NB4 (cell line): ENCODE measurements around the gene UGT1A7.
"Not testable (repeated sequence)": the region's sequence is repeated elsewhere in the genome, so short reads cannot be mapped to it uniquely, and the experiment has no call there.

Experiments
- DNase-seq: peaks from one replicate; pipeline ENCODE4 v3.0.0; 2010; ENCODE audit warnings: low read depth
- H3K4me3 ChIP-seq: one replicate; pipeline ENCODE4 v1.5.1; 2011; ENCODE audit warnings: mild to moderate bottlenecking, low read depth, low read length, moderate library complexity
- MYC ChIP-seq: IDR thresholded peaks from 2 replicates; pipeline ENCODE4 v1.6.1; 2011; ENCODE audit warnings: low read depth, low read length
- POLR2A ChIP-seq: IDR thresholded peaks from 2 replicates; pipeline ENCODE4 v1.6.1; 2011; ENCODE audit warnings: mild to moderate bottlenecking; ENCODE audit not compliant: insufficient read length; ENCODE audit errors: extremely low read depth
- TF ChIP-seq, protein P1 (sequence below): IDR thresholded peaks from 2 replicates; pipeline ENCODE4 v1.6.1; 2011; ENCODE audit warnings: low read depth, low read length
- TF ChIP-seq, protein P2 (sequence below): IDR thresholded peaks from one replicate; pipeline ENCODE4 v1.5.1; 2012; ENCODE audit warnings: low read depth, low read length

The UGT1A7 gene

DNA sequence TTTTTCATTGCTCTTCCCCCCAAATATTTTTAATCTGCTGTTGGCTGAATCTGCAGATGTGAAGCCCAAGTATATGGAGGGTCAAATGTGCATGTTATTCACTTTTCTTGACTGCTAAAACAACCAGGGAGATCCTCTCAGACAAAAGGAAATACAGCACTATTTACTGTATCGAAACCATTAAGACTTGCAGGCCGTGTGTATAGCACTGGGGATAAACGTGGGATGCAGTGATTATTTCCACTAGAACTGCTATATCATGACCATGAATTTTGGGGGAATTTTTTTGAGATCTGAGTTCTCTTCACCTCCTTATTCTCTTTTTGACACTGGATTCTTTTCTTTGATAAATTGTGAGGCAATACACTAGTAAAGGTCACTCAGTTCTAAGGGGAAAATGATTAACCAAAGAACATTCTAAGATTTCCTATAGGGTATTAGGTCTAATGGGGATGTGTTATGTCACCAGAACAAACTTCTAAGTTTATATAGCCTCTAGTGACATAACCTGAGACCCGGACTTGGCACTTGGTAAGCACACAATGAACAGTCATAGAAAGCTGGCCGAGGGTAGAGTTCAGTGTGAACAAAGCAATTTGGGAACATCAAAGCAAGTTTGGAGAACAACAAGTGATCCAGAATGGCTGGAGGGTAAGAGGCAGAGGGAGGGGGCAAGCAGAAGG, 63.5 kb downstream of the UGT1A7 start:
- no peak for DNase-seq
- TF ChIP-seq MYC = no peak
- TF ChIP-seq, protein P1, sequence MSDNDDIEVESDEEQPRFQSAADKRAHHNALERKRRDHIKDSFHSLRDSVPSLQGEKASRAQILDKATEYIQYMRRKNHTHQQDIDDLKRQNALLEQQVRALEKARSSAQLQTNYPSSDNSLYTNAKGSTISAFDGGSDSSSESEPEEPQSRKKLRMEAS = no peak
- TF ChIP-seq, protein P2, sequence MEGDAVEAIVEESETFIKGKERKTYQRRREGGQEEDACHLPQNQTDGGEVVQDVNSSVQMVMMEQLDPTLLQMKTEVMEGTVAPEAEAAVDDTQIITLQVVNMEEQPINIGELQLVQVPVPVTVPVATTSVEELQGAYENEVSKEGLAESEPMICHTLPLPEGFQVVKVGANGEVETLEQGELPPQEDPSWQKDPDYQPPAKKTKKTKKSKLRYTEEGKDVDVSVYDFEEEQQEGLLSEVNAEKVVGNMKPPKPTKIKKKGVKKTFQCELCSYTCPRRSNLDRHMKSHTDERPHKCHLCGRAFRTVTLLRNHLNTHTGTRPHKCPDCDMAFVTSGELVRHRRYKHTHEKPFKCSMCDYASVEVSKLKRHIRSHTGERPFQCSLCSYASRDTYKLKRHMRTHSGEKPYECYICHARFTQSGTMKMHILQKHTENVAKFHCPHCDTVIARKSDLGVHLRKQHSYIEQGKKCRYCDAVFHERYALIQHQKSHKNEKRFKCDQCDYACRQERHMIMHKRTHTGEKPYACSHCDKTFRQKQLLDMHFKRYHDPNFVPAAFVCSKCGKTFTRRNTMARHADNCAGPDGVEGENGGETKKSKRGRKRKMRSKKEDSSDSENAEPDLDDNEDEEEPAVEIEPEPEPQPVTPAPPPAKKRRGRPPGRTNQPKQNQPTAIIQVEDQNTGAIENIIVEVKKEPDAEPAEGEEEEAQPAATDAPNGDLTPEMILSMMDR = no peak
- no peak for TF ChIP-seq POLR2A
- H3K4me3 ChIP-seq = no peak overlapping the region

DNA sequence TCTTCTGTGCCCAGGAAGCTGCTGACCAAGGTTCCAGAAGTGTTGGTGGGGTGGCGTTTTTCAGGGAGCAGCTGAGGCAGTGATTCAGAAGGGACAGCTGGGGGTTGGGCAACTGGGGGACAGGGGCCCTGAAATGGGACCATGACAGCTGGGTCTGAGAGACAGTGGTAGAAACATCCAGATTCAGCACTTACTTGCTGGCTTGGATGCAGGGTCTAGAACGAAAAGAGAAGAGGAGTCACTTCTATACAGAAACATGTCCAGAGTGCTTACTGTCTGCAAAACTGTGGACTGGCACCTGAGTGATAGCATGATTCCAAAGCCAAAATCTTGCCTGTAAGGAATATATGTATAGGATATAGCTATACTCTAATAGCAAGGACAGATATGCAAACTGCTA, 64.1 kb downstream of the UGT1A7 start:
- H3K4me3 ChIP-seq, DNase-seq: not testable (repeated sequence)

DNA sequence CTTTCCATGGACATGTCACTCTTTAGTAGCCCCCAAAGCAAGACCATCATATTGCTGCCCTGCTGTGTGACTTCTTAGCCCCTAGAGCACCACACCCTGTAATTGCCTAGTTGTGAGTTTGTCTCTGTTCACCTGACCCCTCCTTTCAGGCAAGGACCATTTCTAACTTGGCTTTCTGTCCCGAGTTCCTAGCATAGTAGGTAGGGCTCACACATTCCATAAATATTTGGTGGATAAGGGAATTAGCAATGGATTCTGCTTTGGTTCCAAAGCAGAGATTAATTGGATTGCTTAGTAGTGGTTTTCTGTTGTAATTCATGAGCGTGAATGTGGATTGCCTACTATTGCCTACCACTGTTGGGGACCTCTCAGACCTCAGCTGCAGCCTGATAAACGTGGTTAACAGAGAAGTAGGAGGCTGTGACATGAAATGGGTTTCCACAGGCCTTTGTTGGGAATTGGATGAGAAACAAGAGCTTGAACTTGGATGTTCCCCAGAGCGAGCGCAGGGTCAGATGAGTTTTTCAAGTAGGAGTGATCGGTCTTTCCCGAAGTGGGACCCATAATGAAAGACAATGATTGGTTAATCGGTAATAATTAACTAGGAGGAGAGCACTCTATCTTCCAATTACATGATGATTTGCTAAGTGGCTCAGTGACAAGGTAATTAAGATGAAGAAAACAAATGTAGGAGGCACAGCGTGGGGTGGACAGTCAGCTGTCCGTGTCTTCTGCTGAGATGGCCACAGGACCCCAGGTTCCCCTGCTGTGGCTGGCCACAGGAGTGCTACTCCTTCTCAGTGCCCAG, 65.0 kb downstream of the UGT1A7 start:
- no peak for DNase-seq
- TF ChIP-seq MYC (no peak), POLR2A (no peak)
- TF ChIP-seq, protein P1 = no peak
- TF ChIP-seq, protein P2 = no peak
- H3K4me3 ChIP-seq = no peak overlapping the region

DNA sequence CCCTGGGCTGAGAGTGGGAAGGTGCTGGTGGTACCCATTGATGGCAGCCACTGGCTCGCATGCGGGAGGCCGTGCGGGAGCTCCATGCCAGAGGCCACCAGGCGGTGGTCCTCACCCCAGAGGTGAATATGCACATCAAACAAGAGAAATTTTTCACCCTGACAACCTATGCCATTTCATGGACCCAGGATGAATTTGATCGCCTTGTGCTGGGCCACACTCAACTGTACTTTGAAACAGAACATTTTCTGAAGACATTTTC, 65.5 kb downstream of the UGT1A7 start:
- no peak overlapping the region for H3K4me3 ChIP-seq
- TF ChIP-seq MYC (no peak), POLR2A (no peak)
- TF ChIP-seq, protein P2 = no peak
- DNase-seq = no peak

DNA sequence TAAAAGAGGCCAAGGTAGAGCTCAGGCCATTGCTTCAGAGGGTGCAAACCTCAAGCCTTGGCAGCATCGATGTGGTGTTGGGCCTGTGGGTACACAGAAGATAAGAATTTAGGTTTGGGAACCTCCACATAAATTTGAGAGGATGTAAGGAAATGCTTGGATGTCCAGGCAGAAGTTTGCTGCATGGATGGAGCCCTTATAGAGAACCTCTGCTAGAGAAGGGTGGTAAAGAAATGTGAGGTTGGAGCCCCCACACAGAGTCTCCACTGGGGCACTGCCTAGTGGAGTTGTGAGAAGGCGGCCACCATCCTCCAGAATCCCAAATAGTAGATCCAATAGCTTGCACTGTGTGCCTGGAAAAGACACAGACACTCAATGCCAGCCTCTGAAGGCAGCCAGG, 69.0 kb downstream of the UGT1A7 start:
- DNase-seq, H3K4me3 ChIP-seq: not testable (repeated sequence)

DNA sequence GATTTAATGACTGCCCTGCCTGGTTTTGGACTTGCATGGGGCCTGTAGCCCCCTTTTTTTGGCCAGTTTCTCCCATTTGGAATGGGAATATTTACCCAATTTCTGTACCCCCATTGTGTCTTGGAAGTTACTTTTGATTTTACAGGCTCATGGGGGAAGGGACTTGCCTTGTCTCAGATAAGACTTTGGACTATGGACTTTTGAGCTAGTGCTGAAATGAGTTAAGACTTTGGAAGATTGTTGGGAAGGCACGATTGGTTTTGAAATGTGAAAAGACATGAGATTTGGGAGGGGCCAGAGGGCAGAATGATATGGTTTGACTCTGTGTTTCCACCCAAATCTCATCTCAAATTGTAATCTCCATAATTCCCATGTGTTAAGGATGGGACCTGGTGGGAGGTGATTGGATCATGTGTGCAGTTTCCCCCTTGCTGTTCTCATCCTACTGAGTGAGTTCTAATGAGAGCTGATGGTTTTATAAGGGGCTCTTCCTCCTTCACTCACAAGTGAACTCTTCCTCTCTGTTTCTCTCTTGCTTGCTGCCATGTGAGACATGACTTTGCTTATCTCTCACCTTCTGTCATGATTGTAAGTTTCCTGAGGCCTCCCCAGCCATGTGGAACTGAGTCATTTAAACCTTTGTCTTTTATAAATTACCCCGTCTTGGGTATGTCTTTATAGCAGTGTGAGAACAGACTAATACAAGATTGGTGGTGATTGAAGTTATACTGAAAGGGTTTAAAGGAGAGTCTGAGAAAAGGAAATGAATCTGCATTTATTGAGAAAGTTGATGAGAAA, 69.7 kb downstream of the UGT1A7 start:
- not testable (repeated sequence) for DNase-seq, H3K4me3 ChIP-seq

DNA sequence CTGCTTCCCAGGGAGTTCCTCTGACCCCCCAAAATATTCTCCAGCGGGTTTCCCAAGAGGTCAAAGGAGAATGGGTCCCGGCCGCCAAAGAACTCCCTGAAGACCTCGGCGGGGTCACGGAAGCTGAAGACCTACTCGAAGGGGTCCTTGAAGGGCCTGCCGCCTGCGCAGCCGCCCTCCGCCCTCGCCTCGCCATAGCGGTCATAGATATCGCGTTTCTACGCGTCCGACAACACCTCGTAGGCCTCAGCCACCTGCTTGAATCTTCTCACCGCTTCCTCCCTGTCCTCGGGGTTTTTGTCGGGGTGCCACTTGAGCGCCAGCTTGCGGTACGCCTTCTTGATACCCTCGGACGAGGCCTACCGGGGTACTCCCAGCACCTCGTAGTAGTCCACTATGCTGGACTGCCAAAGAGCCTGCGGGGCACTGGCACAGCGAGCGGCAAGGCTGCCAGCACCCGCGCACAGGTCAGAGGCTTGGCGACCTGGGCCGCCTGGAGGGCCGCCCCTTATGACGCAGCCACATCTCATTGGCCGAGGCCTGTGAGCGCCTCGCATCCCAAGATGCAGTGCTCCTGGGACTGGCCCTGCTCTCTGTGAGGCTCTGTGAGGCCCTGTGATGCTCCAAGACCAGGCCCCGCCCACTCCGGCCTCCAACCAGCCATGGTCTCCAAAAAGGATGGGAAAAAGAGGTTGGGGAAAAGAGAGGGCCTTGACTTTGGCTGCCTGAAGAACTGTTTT, 73.3 kb downstream of the UGT1A7 start:
- TF ChIP-seq, protein P1 = no peak
- TF ChIP-seq POLR2A (no peak), MYC (no peak)
- H3K4me3 ChIP-seq = no peak overlapping the region
- no peak for DNase-seq
